Breast epithelium (tissue), 3 donors: ENCODE measurements around the gene CYP39A1.

Source experiments
- CTCF ChIP-seq, 3 donors: fragments of 450-650 bp; IDR thresholded peaks; one replicate each; pipeline ENCODE4 v1.5.1; 2016 to 2017; ENCODE audit warnings: antibody characterized with exemption in 3 of 3, mild to moderate bottlenecking in 3 of 3, moderate library complexity in 3 of 3
- POLR2A ChIP-seq: fragments of 450-650 bp; IDR thresholded peaks from one replicate; pipeline ENCODE4 v1.6.1; 2016; ENCODE audit warnings: antibody characterized with exemption, mild to moderate bottlenecking, moderate library complexity

DNA sequence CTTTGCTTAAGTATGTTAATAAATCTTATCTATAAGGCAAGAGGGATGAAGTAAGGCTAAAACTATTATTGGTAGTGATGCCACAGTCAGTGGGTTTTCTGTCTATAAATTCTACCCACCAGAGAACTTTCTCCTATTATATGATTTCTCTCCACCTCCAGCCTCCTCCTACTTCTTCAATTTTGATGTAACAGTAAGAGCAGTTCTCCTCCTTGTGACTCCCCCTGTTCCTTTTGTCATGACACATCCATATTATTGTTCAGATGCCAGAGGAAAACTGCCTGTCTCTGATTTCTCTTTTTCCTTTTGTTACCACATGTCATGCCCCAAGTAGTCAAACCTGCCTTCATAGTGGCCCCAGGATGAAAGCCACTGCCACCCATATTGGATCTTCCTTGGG is 152.2 kb downstream of the CYP39A1 start:
- TF ChIP-seq POLR2A (no peak), CTCF (IDR thresholded peaks at IDR 0.05) (no peak)
